ENCODE results near the gene DRAXIN.

DRAXIN gene

GRCh38 chr1:11671205-11671543, 20.3 kb upstream of the DRAXIN start:
- TF ChIP-seq CTCF (conservative IDR thresholded peaks at IDR 0.05; ENCODE audit: low read depth, low read length), result no peak

GRCh38 chr1:11671544-11672286, 19.8 kb upstream of the DRAXIN start:
- no peak overlapping the region for H3K4me3 ChIP-seq (ENCODE audit: low read length)
- TF ChIP-seq CTCF (conservative IDR thresholded peaks at IDR 0.05; ENCODE audit: low read depth, low read length), result no peak
- no peak for DNase-seq (ENCODE audit: low read depth)

More at GRCh38 chr1:11671205-11671543, 20.3 kb upstream of the DRAXIN start:
- H3K4me3 ChIP-seq (ENCODE audit: low read length), result no peak overlapping the region
- no peak for DNase-seq (ENCODE audit: low read depth)

- DNase-seq (ENCODE audit: low read depth), result no peak
- no peak for TF ChIP-seq CTCF (conservative IDR thresholded peaks at IDR 0.05; ENCODE audit: low read depth, low read length)
- H3K4me3 ChIP-seq (ENCODE audit: low read length), result no peak overlapping the region
Observed at GRCh38 chr1:11673089-11673769, 18.3 kb upstream of the DRAXIN start.

- H3K4me3 ChIP-seq (ENCODE audit: low read length), result no peak overlapping the region
- TF ChIP-seq CTCF (conservative IDR thresholded peaks at IDR 0.05; ENCODE audit: low read depth, low read length), result no peak
- no peak for DNase-seq (ENCODE audit: low read depth)
Observed at GRCh38 chr1:11674488-11674887, 17.0 kb upstream of the DRAXIN start.

- no peak for TF ChIP-seq CTCF (conservative IDR thresholded peaks at IDR 0.05; ENCODE audit: low read depth, low read length)
- DNase-seq (ENCODE audit: low read depth), result no peak
- H3K4me3 ChIP-seq (ENCODE audit: low read length), result no peak overlapping the region
Observed at GRCh38 chr1:11675325-11675724, 16.2 kb upstream of the DRAXIN start.

- no peak for TF ChIP-seq CTCF (conservative IDR thresholded peaks at IDR 0.05; ENCODE audit: low read depth, low read length)
- DNase-seq (ENCODE audit: low read depth), result no peak
- no peak overlapping the region for H3K4me3 ChIP-seq (ENCODE audit: low read length)
Observed at GRCh38 chr1:11676386-11677103, 15.0 kb upstream of the DRAXIN start.

Data from retinal pigment epithelial cell (primary cell).